Hepatocyte (in vitro differentiated cells): Measurements from ENCODE around the gene MAP4K5. TPM values are rescaled to one million over a fixed set of nuclear protein-coding genes. Genes with fewer than 3 reads are reported as not detected.

ENCODE experiments used
- DNase-seq: peaks from one replicate; pipeline ENCODE4 v3.0.0-alpha.2; 2016; ENCODE audit warnings: low spot score
- H2AFZ ChIP-seq: fragments of 200-600 bp; sonication (generic); 2 replicates; pipeline ENCODE4 v1.6.0; 2016; ENCODE audit warnings: antibody characterized with exemption, mild to moderate bottlenecking
- H3K27ac ChIP-seq: fragments of 200-600 bp; sonication (generic); 2 replicates; pipeline ENCODE4 v1.5.1; 2016; ENCODE audit warnings: mild to moderate bottlenecking
- H3K27me3 ChIP-seq: fragments of 200-600 bp; sonication (generic); 2 replicates; pipeline ENCODE4 v1.6.1; 2016
- H3K36me3 ChIP-seq: fragments of 200-600 bp; sonication (generic); replicated peaks from 2 replicates; pipeline ENCODE4 v1.5.1; 2016; ENCODE audit warnings: low read depth; ENCODE audit not compliant: insufficient read depth
- H3K4me1 ChIP-seq: fragments of 200-600 bp; sonication (generic); 2 replicates; pipeline ENCODE4 v1.5.1; 2016; ENCODE audit warnings: mild to moderate bottlenecking, moderate library complexity; ENCODE audit not compliant: insufficient read depth
- H3K4me2 ChIP-seq: fragments of 200-600 bp; sonication (generic); 2 replicates; pipeline ENCODE4 v1.6.0; 2016
- H3K4me3 ChIP-seq: fragments of 200-600 bp; sonication (generic); 2 replicates; pipeline ENCODE4 v1.5.1; 2016; ENCODE audit warnings: mild to moderate bottlenecking
- H3K79me2 ChIP-seq: fragments of 200-600 bp; sonication (generic); 2 replicates; pipeline ENCODE4 v1.6.0; 2017; ENCODE audit warnings: mild to moderate bottlenecking
- H3K9me2 ChIP-seq: fragments of 200-600 bp; sonication (generic); replicated peaks from 2 replicates; pipeline ENCODE4 v1.6.0; 2017; ENCODE audit warnings: mild to moderate bottlenecking; ENCODE audit not compliant: insufficient read depth
- H3K9me3 ChIP-seq: fragments of 200-600 bp; sonication (generic); 2 replicates; pipeline ENCODE4 v1.5.1; 2016; ENCODE audit warnings: low read depth, mild to moderate bottlenecking
- H4K20me1 ChIP-seq: fragments of 200-600 bp; sonication (generic); 2 replicates; pipeline ENCODE4 v1.6.0; 2016; ENCODE audit warnings: mild to moderate bottlenecking; ENCODE audit not compliant: insufficient read depth, poor library complexity, severe bottlenecking
- EZH2 ChIP-seq: fragments of 200-600 bp; sonication (generic); IDR thresholded peaks from 2 replicates; pipeline ENCODE4 v1.6.1; 2016; ENCODE audit warnings: antibody characterized with exemption, mild to moderate bottlenecking, borderline replicate concordance
- EZH2phosphoT487 ChIP-seq: fragments of 200-600 bp; sonication (generic); IDR thresholded peaks from one replicate; pipeline ENCODE4 v1.6.1; 2018; ENCODE audit warnings: antibody characterized with exemption, mild to moderate bottlenecking, low read depth, moderate library complexity; ENCODE audit not compliant: unreplicated experiment, severe bottlenecking
- WGBS: methylation state at CpG from one replicate; pipeline ENCODE4 v1.1.6; 2016; ENCODE audit warnings: low lambda C conversion rate; ENCODE audit errors: missing lambda C conversion rate; 5-methylcytosine and 5-hydroxymethylcytosine counted together
- polyA plus RNA-seq: library from polyadenylated mRNA; unstranded; fragments of >200 nt; fragmentation: Nextera tagmentation; extraction: Ambion mirVana; gene quantifications from 2 replicates; pipeline ENCODE4 v1.2.1, GENCODE V29; 2016
- total RNA-seq: library from RNA; depleted of rRNA; stranded (reverse); fragments of >200 nt; gene quantifications from 2 replicates; pipeline ENCODE4 v1.2.3, GENCODE V29; 2014
- TF ChIP-seq, protein P1 (sequence below): fragments of 200-600 bp; sonication (generic); IDR thresholded peaks from 2 replicates; pipeline ENCODE4 v1.5.1; 2016; ENCODE audit warnings: antibody characterized with exemption, mild to moderate bottlenecking; ENCODE audit not compliant: poor library complexity

MAP4K5 gene
- total and polyA plus RNA-seq, 2 experiments from 2014 or later, result 41.0 to 98.6 TPM

DNA sequence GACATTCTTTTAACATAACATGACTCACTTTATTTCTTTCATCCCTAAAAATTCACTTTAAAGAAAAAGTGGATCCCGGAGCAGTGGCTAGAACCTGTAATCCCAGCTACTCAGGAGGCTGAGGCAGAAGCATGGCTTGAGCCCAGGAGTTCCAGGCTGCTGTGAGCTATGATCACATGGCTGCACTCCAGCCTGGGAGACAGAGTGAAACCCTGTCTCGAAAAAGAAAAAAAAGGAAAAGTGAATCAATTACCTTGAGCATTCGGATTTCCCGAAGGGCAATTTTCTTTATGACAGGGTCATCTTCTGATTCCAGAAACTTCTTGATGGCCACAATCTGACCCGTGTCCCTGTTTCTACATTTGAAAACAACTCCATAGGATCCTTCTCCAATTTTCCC is 136.9 kb downstream of the MAP4K5 start:
- Histone ChIP-seq H3K9me2 (no peaks in the 10 kb centered on the region), H2AFZ (peak overlapping the region; percentile 19), H4K20me1 (no peaks in the 10 kb centered on the region), H3K4me3 (no peak overlapping the region), H3K4me1 (peaks cover 20% of the 10 kb centered on the region), H3K36me3 (no peaks in the 10 kb centered on the region), H3K27ac (no peak overlapping the region), H3K9me3 (no peaks in the 10 kb centered on the region), H3K27me3 (no peaks in the 10 kb centered on the region), H3K79me2 (no peaks in the 10 kb centered on the region), H3K4me2 (peak overlapping the region; percentile 96)
- no peak for DNase-seq
- 83% methylated on average over 5 of the region's 5 CpGs for WGBS
- TF ChIP-seq EZH2phosphoT487, result no peak
- no peak for TF ChIP-seq EZH2
- TF ChIP-seq, protein P1, sequence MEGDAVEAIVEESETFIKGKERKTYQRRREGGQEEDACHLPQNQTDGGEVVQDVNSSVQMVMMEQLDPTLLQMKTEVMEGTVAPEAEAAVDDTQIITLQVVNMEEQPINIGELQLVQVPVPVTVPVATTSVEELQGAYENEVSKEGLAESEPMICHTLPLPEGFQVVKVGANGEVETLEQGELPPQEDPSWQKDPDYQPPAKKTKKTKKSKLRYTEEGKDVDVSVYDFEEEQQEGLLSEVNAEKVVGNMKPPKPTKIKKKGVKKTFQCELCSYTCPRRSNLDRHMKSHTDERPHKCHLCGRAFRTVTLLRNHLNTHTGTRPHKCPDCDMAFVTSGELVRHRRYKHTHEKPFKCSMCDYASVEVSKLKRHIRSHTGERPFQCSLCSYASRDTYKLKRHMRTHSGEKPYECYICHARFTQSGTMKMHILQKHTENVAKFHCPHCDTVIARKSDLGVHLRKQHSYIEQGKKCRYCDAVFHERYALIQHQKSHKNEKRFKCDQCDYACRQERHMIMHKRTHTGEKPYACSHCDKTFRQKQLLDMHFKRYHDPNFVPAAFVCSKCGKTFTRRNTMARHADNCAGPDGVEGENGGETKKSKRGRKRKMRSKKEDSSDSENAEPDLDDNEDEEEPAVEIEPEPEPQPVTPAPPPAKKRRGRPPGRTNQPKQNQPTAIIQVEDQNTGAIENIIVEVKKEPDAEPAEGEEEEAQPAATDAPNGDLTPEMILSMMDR, result no peak

DNA sequence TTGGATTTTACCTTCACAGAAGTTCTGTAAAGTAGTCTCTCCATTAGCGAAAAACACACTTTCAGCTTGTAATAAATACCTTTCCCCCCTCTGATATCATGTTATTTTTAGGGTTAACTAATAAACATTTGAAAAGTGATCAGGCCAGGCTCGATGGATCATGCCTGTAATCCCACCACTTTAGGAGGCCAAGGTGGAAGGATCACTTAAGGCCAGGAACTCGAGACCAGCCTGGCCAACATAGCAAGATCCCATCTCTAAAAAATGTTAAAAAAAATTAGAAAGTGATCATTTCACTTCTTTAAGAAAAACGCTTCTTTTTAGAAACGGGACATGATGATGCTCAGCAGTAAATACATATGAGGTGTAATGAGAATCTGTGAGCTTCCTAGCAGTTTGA is 137.7 kb downstream of the MAP4K5 start:
- 92% methylated on average over 5 of the region's 5 CpGs for WGBS
- H3K9me3 ChIP-seq, result no peaks in the 10 kb centered on the region
- peak overlapping the region; percentile 96 for H3K4me2 ChIP-seq
- no peaks in the 10 kb centered on the region for H3K79me2 ChIP-seq
- H3K4me1 ChIP-seq, result peaks cover 19% of the 10 kb centered on the region
- no peak for DNase-seq
- H3K36me3 ChIP-seq, result no peaks in the 10 kb centered on the region
- H3K4me3 ChIP-seq, result no peak overlapping the region
- no peaks in the 10 kb centered on the region for H3K27me3 ChIP-seq
- no peak overlapping the region for H3K27ac ChIP-seq
- H3K9me2 ChIP-seq, result no peaks in the 10 kb centered on the region
- TF ChIP-seq EZH2phosphoT487 (no peak), EZH2 (no peak)
- TF ChIP-seq, protein P1, result no peak
- H2AFZ ChIP-seq, result no peak overlapping the region
- H4K20me1 ChIP-seq, result no peaks in the 10 kb centered on the region

DNA sequence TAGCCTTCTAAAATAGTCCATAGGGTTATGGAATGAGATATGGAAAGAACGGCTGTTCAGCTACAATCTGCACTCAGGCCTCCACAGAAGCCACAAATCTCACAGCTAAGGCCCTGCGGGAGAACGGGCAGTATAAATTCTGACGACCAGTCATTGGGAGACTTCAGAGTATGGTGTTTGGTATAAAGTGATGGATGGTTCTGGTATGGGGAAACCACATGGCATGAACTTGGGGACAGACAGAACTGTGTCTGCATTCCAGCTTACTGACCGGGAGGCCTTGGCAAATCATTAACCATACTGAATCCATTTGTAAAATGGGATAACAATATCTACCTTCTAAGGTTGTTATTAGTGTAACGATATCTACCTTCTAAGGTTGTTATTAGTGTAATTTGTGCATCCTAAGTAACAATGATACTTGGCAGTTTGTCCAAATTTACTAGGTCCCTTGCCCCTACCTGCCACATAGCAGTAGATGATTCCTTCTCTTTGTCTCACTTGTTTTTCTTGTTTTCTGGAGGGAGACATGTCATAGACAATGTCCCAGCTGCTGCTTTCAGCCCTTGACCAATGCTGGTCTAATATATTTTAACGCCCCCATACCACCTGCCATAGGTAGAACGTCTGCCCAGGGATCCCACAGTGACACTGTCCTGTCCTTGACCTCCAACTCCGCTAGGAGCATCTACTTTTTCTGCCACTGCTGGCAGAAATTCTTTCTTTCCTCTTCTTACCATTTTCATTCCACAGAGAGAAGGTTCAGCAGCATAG is 142.5 kb downstream of the MAP4K5 start:
- whole genome bisulfite sequencing, result 82% methylated on average over 9 of the region's 9 CpGs

More for the DNA sequence above, 142.5 kb downstream of the MAP4K5 start:
- H3K27me3 ChIP-seq, result no peaks in the 10 kb centered on the region
- no peaks in the 10 kb centered on the region for H4K20me1 ChIP-seq
- no peaks in the 10 kb centered on the region for H3K9me2 ChIP-seq
- no peaks in the 10 kb centered on the region for H3K36me3 ChIP-seq
- no peak overlapping the region for H3K27ac ChIP-seq
- peaks cover 4% of the 10 kb centered on the region for H3K4me1 ChIP-seq
- H3K79me2 ChIP-seq, result no peaks in the 10 kb centered on the region
- H2AFZ ChIP-seq, result no peak overlapping the region
- no peak overlapping the region for H3K4me3 ChIP-seq
- DNase-seq, result no peak
- no peak overlapping the region for H3K4me2 ChIP-seq
- H3K9me3 ChIP-seq, result no peaks in the 10 kb centered on the region
- TF ChIP-seq EZH2 (no peak), EZH2phosphoT487 (no peak)
- TF ChIP-seq, protein P1, result no peak
